Breast epithelium (tissue), 4 donors: ENCODE data around the gene UBE2L3. TPM values are rescaled to one million over a fixed set of nuclear protein-coding genes. Genes with fewer than 3 reads are reported as not detected.
A peak's percentile ranks its signal among the peaks of the same experiment; 100 is the strongest.

ENCODE experiments used
- DNase-seq, 2 donors: peaks; one replicate each; pipeline ENCODE4 v3.0.0-alpha.2; 2019; ENCODE audit warnings: low spot score in 2 of 2
- H3K27ac ChIP-seq, 2 donors: fragments of 200-600 bp; sonication (generic) in 1 of 2; one replicate each; pipeline ENCODE4 v1.5.1; 2016 to 2019; ENCODE audit warnings: mild to moderate bottlenecking in 1 of 2
- H3K27me3 ChIP-seq, 2 donors: fragments of 200-600 bp; sonication (generic) in 1 of 2; one replicate each; pipeline versions ENCODE4 v1.5.1 to v1.6.0; 2017 to 2019; ENCODE audit warnings: control low read depth in 1 of 2, mild to moderate bottlenecking in 1 of 2
- H3K36me3 ChIP-seq: fragments of 200-600 bp; one replicate; pipeline ENCODE4 v1.5.1; 2019
- H3K4me1 ChIP-seq, 2 donors: fragments of 200-600 bp; sonication (generic); one replicate each; pipeline ENCODE4 v1.5.1; 2016 to 2019; ENCODE audit warnings: control low read depth in 1 of 2
- H3K4me3 ChIP-seq, 3 donors: fragments of 200-600 bp; sonication (generic); 1 replicate in 2 of 3; 2 replicates in 1 of 3; pipeline ENCODE4 v1.5.1; 2016 to 2019; ENCODE audit warnings: mild to moderate bottlenecking in 3 of 3, moderate library complexity in 2 of 3
- H3K9me3 ChIP-seq, 2 donors: fragments of 200-600 bp; sonication (generic) in 1 of 2; one replicate each; pipeline ENCODE4 v1.5.1; 2016 to 2019; ENCODE audit warnings: control low read depth in 1 of 2
- CTCF ChIP-seq, 3 donors: fragments of 450-650 bp; IDR thresholded peaks; one replicate each; pipeline ENCODE4 v1.5.1; 2016 to 2017; ENCODE audit warnings: antibody characterized with exemption in 3 of 3, mild to moderate bottlenecking in 3 of 3, moderate library complexity in 3 of 3
- POLR2A ChIP-seq: fragments of 450-650 bp; IDR thresholded peaks from one replicate; pipeline ENCODE4 v1.6.1; 2016; ENCODE audit warnings: antibody characterized with exemption, mild to moderate bottlenecking, moderate library complexity
- POLR2AphosphoS5 ChIP-seq, 3 donors: sonication (generic); formaldehyde crosslinking; IDR thresholded peaks; one replicate each; pipeline ENCODE4 v1.6.1; 2017; ENCODE audit warnings: antibody characterized with exemption in 3 of 3
- intact Hi-C: fragments of 100-400 bp; cut with DNase I; formaldehyde crosslinking; loops from one replicate; pipeline ENCODE4 v1.15.1; 2023; ENCODE audit warnings: low total_unique reads
- total RNA-seq, 3 donors: library from RNA; depleted of rRNA; stranded (reverse); fragments of >200 nt; gene quantifications; one replicate each; pipeline ENCODE4 v1.1.0, GENCODE V29; 2016

The UBE2L3 gene
- total RNA-seq, 3 donors from 2014 or later: 34.1 to 40.8 (median 38.3) TPM

GRCh38 chr22:21569459-21570170 lies 2.1 kb downstream of the UBE2L3 start:
- peak overlapping the region in 2 of 3 donors; percentile 18 to 93 for H3K4me3 ChIP-seq
- no peaks in the 10 kb centered on the region for H3K9me3 ChIP-seq

GRCh38 chr22:21570398-21570797 lies 2.9 kb downstream of the UBE2L3 start:
- H3K36me3 ChIP-seq: no peaks in the 10 kb centered on the region
- intact Hi-C loops: no loop called here
- H3K27me3 ChIP-seq: no peaks in the 10 kb centered on the region
- no peaks in the 10 kb centered on the region for H3K9me3 ChIP-seq
- H3K4me1 ChIP-seq: peaks cover 6 to 7% of the 10 kb centered on the region in 2 donors
- TF ChIP-seq POLR2A: no peak
- no peak for TF ChIP-seq POLR2AphosphoS5 (IDR thresholded peaks at IDR 0.05)
- TF ChIP-seq CTCF (IDR thresholded peaks at IDR 0.05): no peak
- no peak overlapping the region for H3K27ac ChIP-seq
- H3K4me3 ChIP-seq: no peak overlapping the region
- DNase-seq: no peak

More at GRCh38 chr22:21569459-21570170, 2.1 kb downstream of the UBE2L3 start:
- peaks cover 6 to 7% of the 10 kb centered on the region in 2 donors for H3K4me1 ChIP-seq
- no peak for DNase-seq
- H3K36me3 ChIP-seq: no peaks in the 10 kb centered on the region
- no peaks in the 10 kb centered on the region for H3K27me3 ChIP-seq
- intact Hi-C loops: no loop called here
- TF ChIP-seq POLR2A (no peak), POLR2AphosphoS5 (IDR thresholded peaks at IDR 0.05) (no peak), CTCF (IDR thresholded peaks at IDR 0.05) (no peak)
- H3K27ac ChIP-seq: no peak overlapping the region

- Histone ChIP-seq H3K9me3 (no peaks in the 10 kb centered on the region), H3K27ac (no peak overlapping the region), H3K36me3 (no peaks in the 10 kb centered on the region), H3K4me1 (peaks cover 6 to 7% of the 10 kb centered on the region in 2 donors), H3K27me3 (no peaks in the 10 kb centered on the region), H3K4me3 (no peak overlapping the region)
- intact Hi-C loops: no loop called here
- DNase-seq: no peak
- TF ChIP-seq POLR2A (no peak), CTCF (IDR thresholded peaks at IDR 0.05) (no peak), POLR2AphosphoS5 (IDR thresholded peaks at IDR 0.05) (no peak)
Observed at GRCh38 chr22:21571679-21572078, 4.2 kb downstream of the UBE2L3 start.

- Histone ChIP-seq H3K27ac (no peak overlapping the region), H3K36me3 (no peaks in the 10 kb centered on the region), H3K9me3 (no peaks in the 10 kb centered on the region), H3K27me3 (no peaks in the 10 kb centered on the region), H3K4me1 (peaks cover 6 to 7% of the 10 kb centered on the region in 2 donors), H3K4me3 (no peak overlapping the region)
- DNase-seq: no peak
- no peak for TF ChIP-seq POLR2A
- TF ChIP-seq POLR2AphosphoS5 (IDR thresholded peaks at IDR 0.05): no peak
- TF ChIP-seq CTCF (IDR thresholded peaks at IDR 0.05): no peak
- intact Hi-C loops: no loop called here
Observed at GRCh38 chr22:21573293-21573734, 5.8 kb downstream of the UBE2L3 start.

- intact Hi-C loops: no loop called here
- no peaks in the 10 kb centered on the region for H3K27me3 ChIP-seq
- H3K9me3 ChIP-seq: no peaks in the 10 kb centered on the region
- DNase-seq: no peak
- TF ChIP-seq CTCF (IDR thresholded peaks at IDR 0.05) (no peak), POLR2AphosphoS5 (IDR thresholded peaks at IDR 0.05) (no peak), POLR2A (no peak)
- peak overlapping the region in 1 of 3 donors; percentile 6 for H3K4me3 ChIP-seq
- H3K27ac ChIP-seq: no peak overlapping the region
- H3K4me1 ChIP-seq: peaks cover 6 to 7% of the 10 kb centered on the region in 2 donors
- H3K36me3 ChIP-seq: no peaks in the 10 kb centered on the region
Observed at GRCh38 chr22:21573750-21574494, 6.4 kb downstream of the UBE2L3 start.
